LNCaP clone FGC (cell line): ENCODE data around the gene EIF2A.

Source experiments
- DNase-seq: peaks from one replicate; pipeline ENCODE4 v3.0.0-alpha.2; 2011; ENCODE audit warnings: low read depth
- H3K4me3 ChIP-seq: 2 replicates; pipeline ENCODE4 v1.5.1; 2011; ENCODE audit warnings: mild to moderate bottlenecking, low read depth, low read length, control low read depth
- CTCF ChIP-seq: IDR thresholded peaks from 2 replicates; pipeline ENCODE4 v1.5.1; 2012; ENCODE audit warnings: mild to moderate bottlenecking; ENCODE audit not compliant: control insufficient read depth, insufficient read depth; ENCODE audit errors: extremely low read depth

Gene EIF2A

GRCh38 chr3:150631515-150632221 lies 85.1 kb downstream of the EIF2A start:
- no peak overlapping the region for H3K4me3 ChIP-seq
- no peak for TF ChIP-seq CTCF
- no peak for DNase-seq

- DNase-seq, result no peak
- TF ChIP-seq CTCF, result no peak
- H3K4me3 ChIP-seq, result no peak overlapping the region
Measured at GRCh38 chr3:150635076-150635475, 88.5 kb downstream of the EIF2A start.

DNA sequence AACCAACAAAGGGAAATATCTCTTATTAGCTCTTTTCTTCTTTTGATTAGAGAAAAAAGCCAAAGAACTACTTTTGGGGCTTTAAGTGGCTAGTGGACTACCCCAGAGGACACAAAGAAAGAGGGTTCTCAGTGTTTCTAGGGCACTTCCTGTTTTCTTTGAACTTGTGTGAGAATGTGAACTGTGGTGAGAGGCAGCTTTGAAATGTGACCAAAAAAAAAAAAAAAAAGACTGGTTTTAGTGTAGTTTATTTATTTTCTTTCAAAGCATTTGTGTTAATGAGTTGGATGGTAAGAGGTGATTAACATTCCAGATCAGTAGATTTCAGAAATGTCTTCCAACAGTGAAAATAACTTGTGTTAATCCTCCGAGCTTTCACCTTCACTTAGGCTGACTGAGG lies 88.9 kb downstream of the EIF2A start:
- no peak overlapping the region for H3K4me3 ChIP-seq
- TF ChIP-seq CTCF, result no peak
- no peak for DNase-seq
